Neuronal stem cell (in vitro differentiated cells): ENCODE data around the gene BCL2.

Source experiments
- DNase-seq: peaks from one replicate; pipeline ENCODE4 v3.0.0-alpha.2; 2013; ENCODE audit warnings: low spot score
- H2AFZ ChIP-seq: one replicate; pipeline ENCODE4 v1.6.1; 2013; ENCODE audit warnings: mild to moderate bottlenecking, low read length, inconsistent platforms
- H2AK5ac ChIP-seq: 2 replicates; pipeline ENCODE4 v1.6.1; 2013; ENCODE audit warnings: low read depth, mild to moderate bottlenecking, inconsistent platforms, low read length, moderate library complexity, mixed read lengths
- H2BK120ac ChIP-seq: 2 replicates; pipeline ENCODE4 v1.6.1; 2013; ENCODE audit warnings: low read depth, mild to moderate bottlenecking, inconsistent platforms, low read length, moderate library complexity, mixed read lengths
- H2BK12ac ChIP-seq: one replicate; pipeline ENCODE4 v1.6.1; 2013; ENCODE audit warnings: low read length, inconsistent platforms
- H2BK15ac ChIP-seq: 2 replicates; pipeline ENCODE4 v1.6.1; 2013; ENCODE audit warnings: mild to moderate bottlenecking, low read length, inconsistent platforms, mixed read lengths
- H2BK5ac ChIP-seq: one replicate; pipeline ENCODE4 v1.6.1; 2013; ENCODE audit warnings: inconsistent platforms, mild to moderate bottlenecking, low read length, moderate library complexity
- H3K14ac ChIP-seq: one replicate; pipeline ENCODE4 v1.6.1; 2013; ENCODE audit warnings: low read length, inconsistent platforms
- H3K18ac ChIP-seq: 2 replicates; pipeline ENCODE4 v1.6.1; 2013; ENCODE audit warnings: low read length, inconsistent platforms
- H3K23ac ChIP-seq: 2 replicates; pipeline ENCODE4 v1.6.1; 2013; ENCODE audit warnings: low read depth, mild to moderate bottlenecking, mixed read lengths, low read length, inconsistent platforms; ENCODE audit not compliant: poor library complexity
- H3K27ac ChIP-seq: replicated peaks from 3 replicates; pipeline ENCODE4 v1.5.1; 2013; ENCODE audit warnings: low read length, inconsistent platforms
- H3K27me3 ChIP-seq, 3 experiments: 2 replicates each; pipeline ENCODE4 v1.6.1; 2013; ENCODE audit warnings: low read length in 3 of 3, mild to moderate bottlenecking in 2 of 3, inconsistent platforms in 1 of 3, low read depth in 1 of 3, mixed read lengths in 1 of 3, moderate library complexity in 1 of 3; ENCODE audit not compliant: control insufficient read depth in 3 of 3, insufficient read depth in 3 of 3
- H3K36me3 ChIP-seq, 2 donors: replicated peaks in 1 of 2; 2 replicates each; pipeline ENCODE4 v1.6.1; 2013; ENCODE audit warnings: low read length in 2 of 2; ENCODE audit not compliant: control insufficient read depth in 2 of 2, insufficient read depth in 2 of 2
- H3K4ac ChIP-seq: 2 replicates; pipeline ENCODE4 v1.6.1; 2013; ENCODE audit warnings: inconsistent platforms, mild to moderate bottlenecking, low read length, moderate library complexity
- H3K4me1 ChIP-seq, 2 donors: 1 replicate in 1 of 2; 2 replicates in 1 of 2; pipeline ENCODE4 v1.6.1; 2013; ENCODE audit warnings: low read length in 2 of 2, low read depth in 1 of 2; ENCODE audit not compliant: control insufficient read depth in 2 of 2, insufficient read depth in 1 of 2
- H3K4me2 ChIP-seq: one replicate; pipeline ENCODE4 v1.6.1; 2013; ENCODE audit warnings: mild to moderate bottlenecking, low read length, inconsistent platforms; ENCODE audit not compliant: insufficient read depth, poor library complexity, severe bottlenecking
- H3K4me3 ChIP-seq, 2 donors: 2 replicates each; pipeline ENCODE4 v1.5.1; 2013; ENCODE audit warnings: low read length in 2 of 2, mild to moderate bottlenecking in 2 of 2, inconsistent platforms in 1 of 2, moderate library complexity in 1 of 2
- H3K79me1 ChIP-seq: one replicate; pipeline ENCODE4 v1.6.1; 2013; ENCODE audit warnings: low read depth, mild to moderate bottlenecking, inconsistent platforms, low read length, moderate library complexity
- H3K9ac ChIP-seq: one replicate; pipeline ENCODE4 v1.6.1; 2013; ENCODE audit warnings: mild to moderate bottlenecking, low read depth, low read length, inconsistent platforms; ENCODE audit not compliant: poor library complexity
- H3K9me3 ChIP-seq, 2 donors: replicated peaks in 1 of 2; 2 replicates each; pipeline versions ENCODE3 to v1.6.1; 2013; ENCODE audit warnings: low read length in 2 of 2, mild to moderate bottlenecking in 2 of 2, inconsistent platforms in 1 of 2, low read depth in 1 of 2, mixed read lengths in 1 of 2, moderate library complexity in 1 of 2; ENCODE audit not compliant: control insufficient read depth in 2 of 2, insufficient read depth in 1 of 2
- H4K8ac ChIP-seq: one replicate; pipeline ENCODE4 v1.6.1; 2013; ENCODE audit warnings: low read depth, mild to moderate bottlenecking, inconsistent platforms, low read length, moderate library complexity
- H4K91ac ChIP-seq: one replicate; pipeline ENCODE4 v1.6.1; 2013; ENCODE audit warnings: low read length, low read depth, mild to moderate bottlenecking, inconsistent platforms; ENCODE audit not compliant: poor library complexity
- WGBS, 2 donors: extraction: QIAGEN DNeasy Blood & Tissue Kit; methylation state at CpG; one replicate each; pipeline ENCODE4 v1.1.7; 2013; ENCODE audit warnings: missing lambda C conversion rate in 2 of 2, mixed read lengths in 1 of 2; ENCODE audit not compliant: insufficient read length in 2 of 2, insufficient replicate concordance in 1 of 2; ENCODE audit errors: extremely low coverage in 2 of 2; 5-methylcytosine and 5-hydroxymethylcytosine counted together

Gene BCL2

GRCh38 chr18:63218472-63218871 lies 101.1 kb downstream of the BCL2 start:
- Histone ChIP-seq H3K14ac (no peak overlapping the region), H2AK5ac (no peak overlapping the region), H2BK120ac (no peak overlapping the region), H3K4ac (no peak overlapping the region), H3K36me3 (no peaks in the 10 kb centered on the region), H3K4me2 (no peak overlapping the region), H4K8ac (no peak overlapping the region), H3K9ac (no peak overlapping the region), H4K91ac (no peak overlapping the region), H3K9me3 (no peaks in the 10 kb centered on the region), H3K4me3 (no peak overlapping the region), H3K18ac (no peak overlapping the region), H3K4me1 (peaks cover 2 to 3% of the 10 kb centered on the region in 2 donors), H2BK15ac (no peak overlapping the region), H2AFZ (no peak overlapping the region), H2BK12ac (no peak overlapping the region), H3K23ac (no peak overlapping the region), H3K27ac (no peak overlapping the region), H2BK5ac (no peak overlapping the region), H3K27me3 (no peaks in the 10 kb centered on the region), H3K79me1 (no peaks in the 10 kb centered on the region)
- DNase-seq = no peak

DNA sequence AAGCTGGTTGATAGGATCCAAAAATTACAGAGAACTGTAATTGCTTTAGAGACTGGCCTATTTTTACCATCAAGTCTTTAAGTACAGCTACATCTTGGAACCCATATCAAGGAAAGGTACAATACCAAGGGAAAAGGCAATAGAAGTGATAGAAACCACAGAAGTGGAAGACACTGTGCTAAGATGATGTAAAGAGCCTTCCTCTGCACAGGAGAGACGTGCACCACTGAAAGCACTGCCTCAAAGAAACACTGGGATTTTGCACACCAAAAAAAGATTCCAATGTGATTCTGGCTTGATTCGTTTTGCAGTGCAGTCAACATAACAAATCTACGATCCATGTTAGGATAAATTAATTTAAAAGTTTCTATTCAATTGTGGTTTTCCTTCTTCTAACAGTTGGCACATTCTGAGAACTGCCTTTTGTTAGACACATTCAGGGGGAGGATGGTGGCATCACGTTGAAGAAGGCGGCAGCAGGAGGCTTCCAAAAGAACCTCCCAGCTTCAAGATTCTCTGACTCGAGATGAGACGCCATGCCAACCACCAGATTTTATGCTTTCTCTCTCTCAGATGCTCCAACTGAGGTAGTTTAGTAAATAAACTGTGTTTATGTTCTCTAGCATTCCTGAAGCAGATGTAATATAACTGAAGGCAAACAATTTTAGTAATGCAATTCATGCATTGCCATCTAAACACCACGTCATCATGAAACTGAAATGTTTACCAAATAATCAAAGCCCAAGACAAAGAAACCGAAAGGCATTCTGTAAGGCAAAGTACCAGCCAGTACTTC lies 102.9 kb downstream of the BCL2 start:
- no peak overlapping the region for H3K4me2 ChIP-seq
- H3K27me3 ChIP-seq = no peaks in the 10 kb centered on the region
- no peak overlapping the region for H2AK5ac ChIP-seq
- no peak overlapping the region for H2BK120ac ChIP-seq
- no peak overlapping the region for H3K4ac ChIP-seq
- H4K8ac ChIP-seq = no peak overlapping the region
- no peak overlapping the region for H4K91ac ChIP-seq
- no peak overlapping the region for H2BK5ac ChIP-seq
- no peak overlapping the region for H3K23ac ChIP-seq
- no peak overlapping the region for H3K27ac ChIP-seq
- H3K18ac ChIP-seq = no peak overlapping the region
- no peak overlapping the region for H3K9ac ChIP-seq
- no peak for DNase-seq
- WGBS, 2 donors = no CpG with 5 or more reads among the region's 9 CpGs
- no peak overlapping the region for H2BK15ac ChIP-seq
- H3K4me1 ChIP-seq = peaks cover 2 to 3% of the 10 kb centered on the region in 2 donors
- H3K4me3 ChIP-seq = no peak overlapping the region
- H2AFZ ChIP-seq = no peak overlapping the region
- H3K14ac ChIP-seq = no peak overlapping the region
- H2BK12ac ChIP-seq = no peak overlapping the region
- H3K9me3 ChIP-seq = no peaks in the 10 kb centered on the region
- no peaks in the 10 kb centered on the region for H3K36me3 ChIP-seq
- no peaks in the 10 kb centered on the region for H3K79me1 ChIP-seq

DNA sequence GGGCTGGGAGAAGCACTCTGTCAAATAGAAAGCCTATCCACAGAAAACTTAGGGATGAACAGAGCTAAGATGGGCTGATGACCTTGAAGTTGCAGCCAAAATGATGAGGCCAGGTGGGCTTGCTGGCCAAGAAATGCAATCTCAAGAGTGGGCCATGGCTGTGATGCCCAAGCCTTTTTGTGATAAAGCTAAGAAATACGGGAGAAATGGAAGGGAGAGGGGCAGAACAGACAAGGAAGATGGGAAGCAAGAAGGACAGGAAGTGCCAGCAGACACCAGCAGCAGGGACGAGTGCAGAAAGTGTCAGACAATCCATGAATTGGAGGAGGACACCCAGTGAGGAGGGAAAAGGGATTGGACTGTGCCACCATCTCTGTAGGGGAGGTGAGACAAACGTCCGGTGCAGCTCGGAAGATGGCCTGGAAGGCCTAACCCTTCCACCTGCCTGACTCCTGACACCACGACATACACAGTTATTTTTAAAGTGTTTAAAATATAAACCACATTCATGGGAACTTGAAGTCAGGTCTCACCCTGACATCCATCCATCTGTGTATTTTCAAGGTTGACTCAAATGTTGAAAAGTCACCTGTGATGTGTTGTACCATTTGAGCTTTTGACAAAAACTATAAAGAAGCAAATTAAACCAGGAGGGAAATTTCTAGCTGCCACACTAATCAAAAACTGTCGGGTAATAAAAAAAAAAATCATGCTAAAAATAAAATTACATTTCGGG lies 105.5 kb downstream of the BCL2 start:
- WGBS, 2 donors = no CpG with 5 or more reads among the region's 8 CpGs
- no peaks in the 10 kb centered on the region for H3K27me3 ChIP-seq

GRCh38 chr18:63213331-63213900 lies 106.2 kb downstream of the BCL2 start:
- no peaks in the 10 kb centered on the region for H3K36me3 ChIP-seq
- H3K9ac ChIP-seq = no peak overlapping the region
- H3K4me1 ChIP-seq = peaks cover 5 to 13% of the 10 kb centered on the region in 2 donors
- no peak overlapping the region for H2BK120ac ChIP-seq
- no peak overlapping the region for H3K4me3 ChIP-seq
- no peak overlapping the region for H4K8ac ChIP-seq
- no peak overlapping the region for H4K91ac ChIP-seq
- H3K18ac ChIP-seq = no peak overlapping the region
- H2BK12ac ChIP-seq = no peak overlapping the region
- no peak overlapping the region for H2BK15ac ChIP-seq
- no CpG with 5 or more reads among the region's 6 CpGs for WGBS, 2 donors
- no peak overlapping the region for H3K14ac ChIP-seq
- H3K27ac ChIP-seq = no peak overlapping the region
- H3K4ac ChIP-seq = no peak overlapping the region
- H2AK5ac ChIP-seq = no peak overlapping the region
- no peak for DNase-seq
- H2AFZ ChIP-seq = no peak overlapping the region
- H3K23ac ChIP-seq = no peak overlapping the region
- no peaks in the 10 kb centered on the region for H3K9me3 ChIP-seq
- H3K27me3 ChIP-seq = no peaks in the 10 kb centered on the region
- no peak overlapping the region for H3K4me2 ChIP-seq
- no peak overlapping the region for H2BK5ac ChIP-seq
- no peaks in the 10 kb centered on the region for H3K79me1 ChIP-seq

More for the DNA sequence above, 105.5 kb downstream of the BCL2 start:
- no peak overlapping the region for H4K91ac ChIP-seq
- H2BK5ac ChIP-seq = no peak overlapping the region
- H3K4ac ChIP-seq = no peak overlapping the region
- H2BK120ac ChIP-seq = no peak overlapping the region
- H3K9ac ChIP-seq = peak overlapping the region; percentile 15
- no peak overlapping the region for H3K23ac ChIP-seq
- no peak for DNase-seq
- no peaks in the 10 kb centered on the region for H3K36me3 ChIP-seq
- no peak overlapping the region for H3K14ac ChIP-seq
- H2AK5ac ChIP-seq = no peak overlapping the region
- H3K9me3 ChIP-seq = no peaks in the 10 kb centered on the region
- no peak overlapping the region for H3K4me2 ChIP-seq
- H3K4me1 ChIP-seq = peaks cover 5 to 7% of the 10 kb centered on the region in 2 donors
- H2AFZ ChIP-seq = no peak overlapping the region
- H3K4me3 ChIP-seq = no peak overlapping the region
- peak overlapping the region; percentile 1 for H3K18ac ChIP-seq
- no peak overlapping the region for H2BK15ac ChIP-seq
- no peak overlapping the region for H2BK12ac ChIP-seq
- H3K79me1 ChIP-seq = no peaks in the 10 kb centered on the region
- no peak overlapping the region for H3K27ac ChIP-seq
- no peak overlapping the region for H4K8ac ChIP-seq
